GM23248 (cell line): ENCODE results near the gene NOL9. TPM values are rescaled to one million over a fixed set of nuclear protein-coding genes. Genes with fewer than 3 reads are reported as not detected.

ENCODE experiments used
- DNase-seq: peaks from one replicate; pipeline ENCODE4 v3.0.0-alpha.2; 2015
- H2AFZ ChIP-seq: fragments of 200-600 bp; sonication (generic); 2 replicates; pipeline ENCODE4 v1.6.1; 2016; ENCODE audit warnings: antibody characterized with exemption
- H3F3A ChIP-seq: fragments of 200-600 bp; sonication (generic); 2 replicates; pipeline ENCODE4 v1.6.1; 2016; ENCODE audit warnings: mild to moderate bottlenecking, antibody characterized with exemption, mixed run types; ENCODE audit not compliant: insufficient read depth
- H3K27ac ChIP-seq: fragments of 200-600 bp; sonication (generic); 2 replicates; pipeline ENCODE4 v1.5.1; 2016; ENCODE audit warnings: mild to moderate bottlenecking
- H3K27me3 ChIP-seq: fragments of 200-600 bp; sonication (generic); replicated peaks from 2 replicates; pipeline ENCODE4 v1.6.1; 2016; ENCODE audit warnings: mild to moderate bottlenecking; ENCODE audit not compliant: insufficient read depth
- H3K36me3 ChIP-seq: fragments of 200-600 bp; sonication (generic); 2 replicates; pipeline ENCODE4 v1.6.1; 2016; ENCODE audit warnings: low read depth, mild to moderate bottlenecking
- H3K4me1 ChIP-seq: fragments of 200-600 bp; sonication (generic); 2 replicates; pipeline ENCODE4 v1.6.1; 2016; ENCODE audit warnings: mild to moderate bottlenecking; ENCODE audit not compliant: insufficient read depth
- H3K4me2 ChIP-seq: fragments of 200-600 bp; sonication (generic); one replicate; pipeline ENCODE4 v1.6.1; 2016; ENCODE audit warnings: mild to moderate bottlenecking; ENCODE audit not compliant: unreplicated experiment
- H3K4me3 ChIP-seq: fragments of 200-600 bp; sonication (generic); 2 replicates; pipeline ENCODE4 v1.5.1; 2016; ENCODE audit warnings: mild to moderate bottlenecking
- H3K79me2 ChIP-seq: fragments of 200-600 bp; sonication (generic); 2 replicates; pipeline ENCODE4 v1.6.1; 2016; ENCODE audit warnings: mild to moderate bottlenecking; ENCODE audit not compliant: insufficient read depth
- H3K9ac ChIP-seq: fragments of 200-600 bp; sonication (generic); 2 replicates; pipeline ENCODE4 v1.6.1; 2016; ENCODE audit warnings: mild to moderate bottlenecking
- H3K9me2 ChIP-seq: fragments of 200-600 bp; sonication (generic); 2 replicates; pipeline ENCODE4 v1.6.1; 2016; ENCODE audit warnings: mixed run types, mild to moderate bottlenecking, moderate library complexity; ENCODE audit not compliant: insufficient read depth
- H3K9me3 ChIP-seq: fragments of 200-600 bp; sonication (generic); one replicate; pipeline ENCODE4 v1.6.1; 2017; ENCODE audit warnings: low read depth
- H4K20me1 ChIP-seq: fragments of 200-600 bp; sonication (generic); 2 replicates; pipeline ENCODE4 v1.6.0; 2016; ENCODE audit not compliant: insufficient read depth
- EZH2 ChIP-seq: fragments of 200-600 bp; sonication (generic); IDR thresholded peaks from 2 replicates; pipeline ENCODE4 v1.6.1; 2018; ENCODE audit warnings: antibody characterized with exemption, mild to moderate bottlenecking; ENCODE audit not compliant: insufficient read depth, poor library complexity, severe bottlenecking
- EZH2phosphoT487 ChIP-seq: fragments of 200-600 bp; sonication (generic); IDR thresholded peaks from 2 replicates; pipeline ENCODE4 v1.6.1; 2018; ENCODE audit warnings: antibody characterized with exemption, moderate library complexity, mild to moderate bottlenecking, low read depth; ENCODE audit not compliant: insufficient read depth
- WGBS, 2 experiments: methylation state at CpG; one replicate each; pipeline ENCODE4 v1.1.6; 2015 to 2017; ENCODE audit warnings: low lambda C conversion rate in 2 of 2, low coverage in 1 of 2; ENCODE audit errors: missing lambda C conversion rate in 2 of 2; 5-methylcytosine and 5-hydroxymethylcytosine counted together
- in situ Hi-C: fragments of 300-500 bp; cut with MboI; formaldehyde crosslinking; loops from 2 replicates; pipeline ENCODE4 v1.15.0; 2020
- polyA plus RNA-seq: library from polyadenylated mRNA; unstranded; fragments of >200 nt; fragmentation: Nextera tagmentation; extraction: Ambion mirVana; gene quantifications from 2 replicates; pipeline ENCODE4 v1.2.1, GENCODE V29; 2016
- total RNA-seq: library from RNA; depleted of rRNA; stranded (reverse); fragments of >200 nt; shearing (Covaris generic); gene quantifications from 2 replicates; pipeline ENCODE4 v1.2.3, GENCODE V29; 2014; rRNA removed

The NOL9 gene
- total RNA-seq (16.6 and 27.8 TPM in 2 replicates), polyA plus RNA-seq (13.0 and 15.7 TPM in 2 replicates)

DNA sequence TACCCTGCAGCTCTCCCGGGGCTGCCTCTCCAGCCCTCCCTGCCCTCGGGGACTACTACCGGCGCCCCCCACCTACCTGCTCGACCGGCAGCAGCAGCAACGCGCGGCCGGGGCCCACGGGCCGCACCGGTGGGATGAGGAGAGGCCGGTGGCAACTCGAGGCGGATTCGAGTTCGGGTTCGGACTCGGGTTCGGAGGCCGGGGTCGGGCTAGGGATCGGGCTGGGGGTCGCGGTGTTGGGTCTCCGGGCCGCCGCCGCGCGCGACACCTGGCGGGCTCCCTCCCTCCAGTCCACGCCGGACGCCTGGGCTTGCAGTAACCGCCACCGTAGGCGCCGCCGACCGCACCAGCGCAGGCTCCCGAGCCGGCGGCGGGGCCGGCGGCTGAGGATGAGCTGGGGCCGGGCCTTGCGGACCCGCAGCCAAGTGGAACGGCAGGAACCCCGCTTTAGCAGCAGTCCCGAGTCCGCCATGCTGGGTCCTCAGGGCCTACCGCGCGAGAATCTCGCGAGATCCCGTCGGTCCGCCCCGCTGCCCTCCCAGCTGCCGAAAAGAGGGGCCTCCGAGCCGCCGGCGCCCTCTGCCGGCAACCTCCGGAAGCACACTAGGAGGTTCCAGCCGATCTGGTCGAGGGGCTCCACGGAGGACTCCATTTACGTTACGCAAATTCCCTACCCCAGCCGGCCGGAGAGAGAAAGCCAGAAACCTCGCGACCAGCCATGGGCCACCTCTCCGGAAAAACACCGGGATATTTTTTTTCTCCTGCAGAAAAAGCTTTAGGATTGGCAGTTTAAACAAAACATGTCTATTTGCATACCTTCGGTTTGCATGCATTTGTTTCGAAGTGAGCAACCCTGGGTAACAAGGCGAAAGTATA lies at the start of gene NOL9:
Gene NOL9, minus strand, starts transcription at position 483 of the 876 bp plus-strand sequence. Its CDS starts 11 bp downstream, at position 472.
- no peaks in the 10 kb centered on the region for H3K9me3 ChIP-seq
- peak within 1 kb of the TSS; percentile 99 for H3K4me3 ChIP-seq
- H3K9ac ChIP-seq, result peak within 1 kb of the TSS; percentile 99
- H4K20me1 ChIP-seq, result no peaks in the 10 kb centered on the region
- H3K27ac ChIP-seq, result peak within 1 kb of the TSS; percentile 19; the same call in 1 of the 2 replicates
- peaks cover 6% of the 10 kb centered on the region for H3K36me3 ChIP-seq
- H3K9me2 ChIP-seq, result no peaks in the 10 kb centered on the region
- peak; percentile 95 for DNase-seq
- peaks cover 9% of the 10 kb centered on the region for H3K4me1 ChIP-seq
- no peaks in the 10 kb centered on the region; the same call in 1 of the 2 replicates for H3F3A ChIP-seq
- H2AFZ ChIP-seq, result peak within 1 kb of the TSS; percentile 97
- 3 to 4% methylated on average over 62 to 63 of the region's 87 CpGs for WGBS, 2 experiments
- H3K4me2 ChIP-seq, result peak within 1 kb of the TSS; percentile 93
- H3K79me2 ChIP-seq, result peaks cover 40% of the 10 kb centered on the region
- in situ Hi-C loops, result no loop called here
- TF ChIP-seq EZH2 (no peak), EZH2phosphoT487 (no peak)
- H3K27me3 ChIP-seq, result no peaks in the 10 kb centered on the region

GRCh38 chr1:6603238-6603914 lies 49.1 kb upstream of the NOL9 start:
- Histone ChIP-seq H4K20me1 (no peaks in the 10 kb centered on the region; the same call in 1 of the 2 replicates), H3K27ac (peak overlapping the region; percentile 99), H3K4me1 (peaks cover 25% of the 10 kb centered on the region), H3K9me2 (no peaks in the 10 kb centered on the region), H3K4me3 (peak overlapping the region; percentile 87), H3K36me3 (no peaks in the 10 kb centered on the region), H3K9ac (peak overlapping the region; percentile 97), H3K9me3 (no peaks in the 10 kb centered on the region), H3K79me2 (peaks cover 65% of the 10 kb centered on the region), H3K4me2 (peak overlapping the region; percentile 95), H2AFZ (peak overlapping the region; percentile 82), H3K27me3 (no peaks in the 10 kb centered on the region), H3F3A (peaks cover 35% of the 10 kb centered on the region)
- TF ChIP-seq EZH2phosphoT487 (no peak), EZH2 (no peak)
- in situ Hi-C loops, result no loop called here
- DNase-seq, result peak; percentile 92
- 2% methylated on average over 36 of the region's 36 CpGs for WGBS, 2 experiments

GRCh38 chr1:6602669-6603237 lies 48.4 kb upstream of the NOL9 start, which contains the start of gene KLHL21:
KLHL21 (minus strand) TSS chr1:6602869; CDS start chr1:6602817, 52 bp downstream.
- peak within 1 kb of the TSS; percentile 95 for H3K4me2 ChIP-seq
- H4K20me1 ChIP-seq, result no peaks in the 10 kb centered on the region; the same call in 1 of the 2 replicates
- H3K9me2 ChIP-seq, result no peaks in the 10 kb centered on the region
- H3K27me3 ChIP-seq, result no peaks in the 10 kb centered on the region
- H3K36me3 ChIP-seq, result no peaks in the 10 kb centered on the region
- H3K9me3 ChIP-seq, result no peaks in the 10 kb centered on the region
- peak within 1 kb of the TSS; percentile 87 for H3K4me3 ChIP-seq
- TF ChIP-seq EZH2phosphoT487 (no peak), EZH2 (no peak)
- peak; percentile 96 for DNase-seq
- H2AFZ ChIP-seq, result peak within 1 kb of the TSS; percentile 82
- H3K9ac ChIP-seq, result peak within 1 kb of the TSS; percentile 97
- H3F3A ChIP-seq, result peaks cover 35% of the 10 kb centered on the region
- H3K27ac ChIP-seq, result peak within 1 kb of the TSS; percentile 99
- in situ Hi-C loops, result no loop called here
- peaks cover 25% of the 10 kb centered on the region for H3K4me1 ChIP-seq
- peaks cover 66% of the 10 kb centered on the region for H3K79me2 ChIP-seq
- WGBS, 2 experiments, result 0 to 1% methylated on average over 34 to 72 of the region's 84 CpGs
